Measurements from ENCODE around the gene FBXO38. TPM values are rescaled to one million over a fixed set of nuclear protein-coding genes. Genes with fewer than 3 reads are reported as not detected.

The FBXO38 gene
- total RNA-seq, 1 experiment from 2014 or later, result 36.3 TPM

GRCh38 chr5:148466236-148466580 is 82.5 kb downstream of the FBXO38 start:
- ChIA-PET CTCF (interaction anchor here (0.5 kb wide), 1 partner anchor 833 kb away, joined by 3 read pairs; no protein-coding TSS in a partner anchor), POLR2A (no interaction called here), RAD21 (ENCODE audit: low non-redundant PET in 1 of 2, low total read pairs in 2 of 2, uncharacterized antibody in 2 of 2, unreplicated experiment in 2 of 2) (no interaction called here)
- DNase-seq (ENCODE audit: low read depth, low spot score) (no peak), ATAC-seq (no peak)
- Histone ChIP-seq H3K4me2 (ENCODE audit: low read length) (no peak overlapping the region), H3K9me3 (ENCODE audit: control insufficient read depth in 1 of 2, insufficient read depth in 1 of 2, low read depth in 1 of 2, low read length in 2 of 2) (no peaks in the 10 kb centered on the region), H3K4me3 (replicated peaks in 1 of 2; ENCODE audit: low read depth in 1 of 2, low read length in 2 of 2) (no peak overlapping the region), H3K79me2 (ENCODE audit: insufficient read depth, low read length) (no peaks in the 10 kb centered on the region), H2AFZ (ENCODE audit: low read depth, low read length, poor library complexity, severe bottlenecking) (no peak overlapping the region), H3K27me3 (ENCODE audit: insufficient read depth, low read length) (peaks cover 22% of the 10 kb centered on the region; the same call in 1 of the 2 replicates), H3K4me1 (ENCODE audit: control insufficient read depth in 1 of 2, insufficient read depth in 2 of 2, low read length in 2 of 2) (no peaks in the 10 kb centered on the region), H3K27ac (ENCODE audit: low read depth, low read length) (no peak overlapping the region), H3K9ac (ENCODE audit: low read length) (no peak overlapping the region), H4K20me1 (ENCODE audit: insufficient read depth) (no peaks in the 10 kb centered on the region), H3K9me2 (ENCODE audit: insufficient read depth) (no peaks in the 10 kb centered on the region), H3K36me3 (ENCODE audit: control insufficient read depth in 1 of 2, insufficient read depth in 2 of 2, low read length in 2 of 2) (no peaks in the 10 kb centered on the region)
- no peak for TF ChIP-seq MAX (IDR thresholded peaks at IDR 0.05)
- no peak for TF ChIP-seq POLR2A (IDR thresholded peaks at IDR 0.05; ENCODE audit: borderline replicate concordance, extremely low read depth, insufficient read depth, insufficient read length)
- no peak for TF ChIP-seq EZH2phosphoT487 (IDR thresholded peaks at IDR 0.05; ENCODE audit: borderline replicate concordance)
- no peak for TF ChIP-seq SIN3A (IDR thresholded peaks at IDR 0.05; ENCODE audit: low read depth)
- TF ChIP-seq SP1 (IDR thresholded peaks at IDR 0.05; ENCODE audit: low read depth), result no peak
- TF ChIP-seq TCF7L2 (IDR thresholded peaks at IDR 0.05; ENCODE audit: borderline replicate concordance, extremely low read depth, insufficient read depth, insufficient read length), result no peak
- TF ChIP-seq ZNF274 (IDR thresholded peaks at IDR 0.05; ENCODE audit: low read depth, low read length), result no peak
- no peak for TF ChIP-seq ZFX (IDR thresholded peaks at IDR 0.05)
- no peak for TF ChIP-seq JUND (IDR thresholded peaks at IDR 0.05)
- TF ChIP-seq FOSL1 (IDR thresholded peaks at IDR 0.05; ENCODE audit: low read depth), result no peak
- TF ChIP-seq ZBTB33 (IDR thresholded peaks at IDR 0.05; ENCODE audit: extremely low read depth, insufficient replicate concordance, low read length), result no peak
- no peak for TF ChIP-seq ATF3 (IDR thresholded peaks at IDR 0.05)
- TF ChIP-seq EZH2 (IDR thresholded peaks at IDR 0.05), result no peak
- no peak for TF ChIP-seq CTCF (IDR thresholded peaks at IDR 0.05 in 2 of 3, conservative IDR thresholded peaks at IDR 0.05 in 1 of 3; ENCODE audit: borderline replicate concordance in 1 of 3, insufficient read depth in 1 of 3, low read depth in 2 of 3, low read length in 2 of 3)
- TF ChIP-seq RAD21 (IDR thresholded peaks at IDR 0.05; ENCODE audit: low read depth), result no peak
- TF ChIP-seq CBX3 (IDR thresholded peaks at IDR 0.05; ENCODE audit: low read depth), result no peak
- TF ChIP-seq CEBPB (IDR thresholded peaks at IDR 0.05; ENCODE audit: low read depth), result no peak
- no peak for TF ChIP-seq YY1 (IDR thresholded peaks at IDR 0.05; ENCODE audit: extremely low read depth, insufficient replicate concordance, low read depth, low read length)
- no peak for TF ChIP-seq REST (IDR thresholded peaks at IDR 0.05; ENCODE audit: low read depth)
- BruUV-seq (replicated peaks), result no TSS peak
- intact Hi-C loops (cut with micrococcal nuclease), result no loop called here

All from HCT116 (cell line).